Activated B cell treated with CpG ODN at 0.5 μM for 24 hours (primary cell): ENCODE measurements around the gene ZCCHC2. TPM values are rescaled to one million over a fixed set of nuclear protein-coding genes. Genes with fewer than 3 reads are reported as not detected.

Experiments used
- ATAC-seq: fragments of 200-7000 bp; cut with Tn5 transposase; one replicate; pipeline ENCODE4 v1.10.0; 2021; ENCODE audit warnings: low read depth, mild to moderate bottlenecking, moderate library complexity
- CTCF ChIA-PET: fragments of 350-600 bp; sonication (Branson Sonifier 250); formaldehyde crosslinking; loops from one replicate; lab custom pipeline; 2021; ENCODE audit warnings: antibody characterized with exemption; lab: Charles Lee
- POLR2A ChIA-PET: fragments of 350-600 bp; sonication (Branson Sonifier 250); formaldehyde crosslinking; loops from one replicate; lab custom pipeline; 2021; ENCODE audit warnings: antibody characterized with exemption; lab: Charles Lee
- DNase-seq: peaks from one replicate; pipeline ENCODE4 v3.0.0; 2022
- H3K27ac Mint-ChIP-seq: one replicate; pipeline ENCODE4 v1.8.0; 2020; ENCODE audit warnings: mixed read lengths
- H3K27me3 Mint-ChIP-seq: one replicate; pipeline ENCODE4 v1.8.0; 2021; ENCODE audit warnings: mixed read lengths
- H3K36me3 Mint-ChIP-seq: one replicate; pipeline ENCODE4 v1.8.0; 2021; ENCODE audit warnings: low read depth, mixed read lengths
- H3K4me1 Mint-ChIP-seq: one replicate; pipeline ENCODE4 v1.8.0; 2021; ENCODE audit warnings: mixed read lengths
- H3K4me3 Mint-ChIP-seq: one replicate; pipeline ENCODE4 v1.8.0; 2020; ENCODE audit warnings: mild to moderate bottlenecking, mixed read lengths
- H3K9me3 Mint-ChIP-seq: one replicate; pipeline ENCODE4 v1.8.0; 2020; ENCODE audit warnings: mixed read lengths
- intact Hi-C: fragments of 100-400 bp; cut with micrococcal nuclease; formaldehyde crosslinking; loops from one replicate; pipeline ENCODE4 v1.15.1; 2024
- total RNA-seq: library from RNA; stranded (reverse); gene quantifications from 2 replicates; pipeline ENCODE4 v1.2.3, GENCODE V29; 2022
- TF ChIP-seq, protein P1 (sequence below): fragments of 200-600 bp; IDR thresholded peaks from one replicate; pipeline ENCODE4 v1.8.0; 2022; ENCODE audit warnings: antibody characterized with exemption, mild to moderate bottlenecking

Gene ZCCHC2
- total RNA-seq, 1 donor from 2014 or later, result 29.4 TPM

DNA sequence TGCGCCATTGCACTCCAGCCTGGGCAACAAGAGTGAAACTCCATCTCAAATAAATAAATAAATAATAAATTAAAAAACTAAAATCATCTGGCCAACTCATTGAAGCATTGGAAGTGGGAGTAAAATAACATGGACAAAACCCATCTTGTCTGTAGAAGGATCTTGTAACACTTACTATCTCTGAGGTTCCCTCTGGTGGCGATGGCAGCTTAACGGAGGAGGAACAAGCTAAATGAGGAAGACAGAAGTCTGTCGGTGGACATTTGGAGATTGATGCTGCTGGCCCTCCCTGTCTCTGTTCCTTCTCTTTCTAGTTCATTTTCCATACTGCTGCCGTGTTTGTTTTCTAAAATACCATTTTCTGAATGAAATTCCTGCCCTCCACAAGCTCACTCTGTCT, 43.4 kb downstream of the ZCCHC2 start:
- no peaks in the 10 kb centered on the region for H3K4me1 Mint-ChIP-seq
- H3K27me3 Mint-ChIP-seq, result no peaks in the 10 kb centered on the region
- intact Hi-C loops, result loop anchor here (1.0 kb wide), 1 partner anchor 141 kb away; no protein-coding TSS in a partner anchor
- ATAC-seq (no peak), DNase-seq (no peak)
- H3K9me3 Mint-ChIP-seq, result no peaks in the 10 kb centered on the region
- no peak overlapping the region for H3K4me3 Mint-ChIP-seq
- no peak overlapping the region for H3K27ac Mint-ChIP-seq
- ChIA-PET CTCF (interaction anchor here (1.2 to 2.3 kb wide), 2 partner anchors 17 to 105 kb away, joined by 4 to 6 read pairs; no protein-coding TSS in a partner anchor), POLR2A (no interaction called here)
- peaks cover 88% of the 10 kb centered on the region for H3K36me3 Mint-ChIP-seq
- TF ChIP-seq, protein P1, sequence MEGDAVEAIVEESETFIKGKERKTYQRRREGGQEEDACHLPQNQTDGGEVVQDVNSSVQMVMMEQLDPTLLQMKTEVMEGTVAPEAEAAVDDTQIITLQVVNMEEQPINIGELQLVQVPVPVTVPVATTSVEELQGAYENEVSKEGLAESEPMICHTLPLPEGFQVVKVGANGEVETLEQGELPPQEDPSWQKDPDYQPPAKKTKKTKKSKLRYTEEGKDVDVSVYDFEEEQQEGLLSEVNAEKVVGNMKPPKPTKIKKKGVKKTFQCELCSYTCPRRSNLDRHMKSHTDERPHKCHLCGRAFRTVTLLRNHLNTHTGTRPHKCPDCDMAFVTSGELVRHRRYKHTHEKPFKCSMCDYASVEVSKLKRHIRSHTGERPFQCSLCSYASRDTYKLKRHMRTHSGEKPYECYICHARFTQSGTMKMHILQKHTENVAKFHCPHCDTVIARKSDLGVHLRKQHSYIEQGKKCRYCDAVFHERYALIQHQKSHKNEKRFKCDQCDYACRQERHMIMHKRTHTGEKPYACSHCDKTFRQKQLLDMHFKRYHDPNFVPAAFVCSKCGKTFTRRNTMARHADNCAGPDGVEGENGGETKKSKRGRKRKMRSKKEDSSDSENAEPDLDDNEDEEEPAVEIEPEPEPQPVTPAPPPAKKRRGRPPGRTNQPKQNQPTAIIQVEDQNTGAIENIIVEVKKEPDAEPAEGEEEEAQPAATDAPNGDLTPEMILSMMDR, result no peak

DNA sequence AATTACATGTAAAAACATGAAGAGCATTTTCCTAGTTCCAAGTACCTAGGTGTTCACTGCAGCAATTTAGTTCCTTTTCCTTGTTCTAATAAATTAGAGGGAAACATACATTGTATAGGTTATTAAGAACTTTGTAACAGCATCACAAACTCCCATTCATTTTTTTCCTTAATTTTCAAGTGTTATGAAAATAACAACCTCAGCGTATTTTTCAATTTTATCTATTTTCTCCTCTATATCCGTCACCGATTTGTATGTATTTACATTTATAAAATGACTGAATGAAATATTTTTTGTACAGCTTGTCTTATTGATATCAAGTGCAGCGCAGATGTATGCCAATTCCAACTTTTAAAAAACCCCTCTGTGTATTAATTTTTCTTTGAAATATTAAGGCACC, 44.0 kb downstream of the ZCCHC2 start:
- Mint-ChIP-seq H3K27me3 (no peaks in the 10 kb centered on the region), H3K36me3 (peaks cover 88% of the 10 kb centered on the region), H3K4me1 (no peaks in the 10 kb centered on the region), H3K4me3 (no peak overlapping the region), H3K9me3 (no peaks in the 10 kb centered on the region), H3K27ac (no peak overlapping the region)
- ChIA-PET CTCF (interaction anchor here (0.7 to 2.3 kb wide), 5 partner anchors 13 to 138 kb away, joined by 3 to 6 read pairs (median 3); no protein-coding TSS in a partner anchor), POLR2A (no interaction called here)
- DNase-seq (no peak), ATAC-seq (no peak)
- intact Hi-C loops, result loop anchor here (1.0 kb wide), 1 partner anchor 142 kb away; no protein-coding TSS in a partner anchor
- TF ChIP-seq, protein P1, result no peak

GRCh38 chr18:62569081-62569655, 46.3 kb downstream of the ZCCHC2 start:
- ChIA-PET CTCF (no interaction called here), POLR2A (no interaction called here)
- H3K9me3 Mint-ChIP-seq, result no peaks in the 10 kb centered on the region
- peaks cover 90% of the 10 kb centered on the region for H3K36me3 Mint-ChIP-seq
- H3K4me1 Mint-ChIP-seq, result no peaks in the 10 kb centered on the region
- ATAC-seq (no peak), DNase-seq (no peak)
- H3K4me3 Mint-ChIP-seq, result no peak overlapping the region
- no peaks in the 10 kb centered on the region for H3K27me3 Mint-ChIP-seq
- TF ChIP-seq, protein P1, result no peak
- intact Hi-C loops, result no loop called here
- no peak overlapping the region for H3K27ac Mint-ChIP-seq

DNA sequence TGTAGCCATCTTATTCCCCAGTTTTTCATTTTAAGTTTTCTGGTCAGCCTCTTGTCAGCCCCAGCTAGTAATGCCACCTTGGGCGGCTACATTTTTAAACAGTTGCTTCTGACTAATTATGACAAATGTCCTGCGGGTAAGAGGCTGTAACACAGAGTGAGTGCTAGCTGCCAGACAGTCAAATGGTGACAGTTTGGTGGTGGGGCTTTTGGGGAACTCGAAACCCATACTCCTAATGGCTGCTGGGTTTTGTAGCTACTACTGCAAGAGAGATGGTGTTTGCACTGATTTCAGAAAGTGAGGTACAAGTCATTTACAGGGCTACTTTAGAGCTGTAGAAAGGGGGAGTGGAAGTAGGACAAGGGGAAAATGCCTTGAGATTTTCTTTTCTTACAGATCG, 48.2 kb downstream of the ZCCHC2 start:
- Mint-ChIP-seq H3K9me3 (no peaks in the 10 kb centered on the region), H3K27ac (no peak overlapping the region), H3K4me1 (peaks cover 5% of the 10 kb centered on the region), H3K4me3 (no peak overlapping the region), H3K36me3 (peaks cover 93% of the 10 kb centered on the region), H3K27me3 (no peaks in the 10 kb centered on the region)
- intact Hi-C loops, result no loop called here
- ChIA-PET POLR2A (no interaction called here), CTCF (no interaction called here)
- DNase-seq (no peak), ATAC-seq (no peak)
- TF ChIP-seq, protein P1, result no peak

DNA sequence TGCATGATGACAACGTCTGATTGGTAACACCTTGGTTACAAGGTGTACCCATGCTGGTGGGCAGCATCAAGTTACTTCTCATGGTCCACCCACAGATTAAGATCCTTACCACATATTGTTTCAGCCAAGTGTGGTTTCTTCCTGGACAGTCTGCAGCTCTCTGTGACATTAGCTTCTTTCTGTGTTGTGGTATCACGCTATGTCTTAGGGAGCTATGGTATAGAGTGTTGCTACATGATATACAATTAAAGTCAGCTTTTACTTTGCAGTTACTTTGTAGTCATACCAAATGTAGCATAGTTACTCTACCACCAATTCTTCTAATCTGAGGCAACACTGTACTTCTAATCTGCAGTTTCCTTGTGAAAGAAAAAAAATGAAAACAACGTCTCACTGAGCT, 48.8 kb downstream of the ZCCHC2 start:
- Mint-ChIP-seq H3K4me1 (peaks cover 9% of the 10 kb centered on the region), H3K36me3 (peaks cover 93% of the 10 kb centered on the region), H3K27ac (no peak overlapping the region), H3K27me3 (no peaks in the 10 kb centered on the region), H3K9me3 (no peaks in the 10 kb centered on the region), H3K4me3 (no peak overlapping the region)
- ChIA-PET CTCF (no interaction called here), POLR2A (no interaction called here)
- TF ChIP-seq, protein P1, result no peak
- intact Hi-C loops, result no loop called here
- no peak for ATAC-seq
- DNase-seq, result no peak
